Tibial nerve (tissue), 4 donors: Measurements from ENCODE around the gene TMED7.

Experiments
- CTCF ChIP-seq, 5 experiments: fragments of 200-600 bp in 3 of 5; fragments of 450-650 bp in 2 of 5; sonication (generic) in 3 of 5; IDR thresholded peaks; one replicate each; pipeline ENCODE4 v1.5.1; 2016 to 2019; ENCODE audit warnings: antibody characterized with exemption in 5 of 5, mild to moderate bottlenecking in 3 of 5, moderate library complexity in 2 of 5
- EP300 ChIP-seq, 2 donors: sonication (generic); formaldehyde crosslinking; IDR thresholded peaks; one replicate each; pipeline ENCODE4 v1.6.1; 2017; ENCODE audit warnings: antibody characterized with exemption in 2 of 2, mild to moderate bottlenecking in 1 of 2
- POLR2A ChIP-seq, 2 donors: fragments of 450-650 bp; IDR thresholded peaks; one replicate each; pipeline ENCODE4 v1.6.1; 2017; ENCODE audit warnings: antibody characterized with exemption in 2 of 2, mild to moderate bottlenecking in 2 of 2, moderate library complexity in 2 of 2

DNA sequence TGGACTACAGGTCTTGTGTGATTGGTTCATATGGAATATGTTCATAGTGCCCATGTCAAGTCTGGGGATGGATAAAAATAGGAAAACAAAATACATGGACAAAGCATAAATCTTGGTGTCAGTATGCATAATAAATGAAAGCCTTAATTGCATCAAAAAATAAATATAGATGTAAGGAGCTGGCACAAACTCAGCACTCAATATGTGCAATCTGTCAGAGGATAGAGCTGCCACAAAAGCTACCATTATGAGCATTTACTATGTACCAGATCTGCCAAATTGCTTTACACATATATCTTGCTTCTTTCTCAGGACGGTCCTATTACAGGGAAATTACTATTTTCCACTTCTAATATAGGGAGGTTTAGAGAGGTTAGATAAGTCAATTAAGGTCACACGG is 18.2 kb upstream of the TMED7 start:
- TF ChIP-seq CTCF (IDR thresholded peaks at IDR 0.05) (no peak), POLR2A (IDR thresholded peaks at IDR 0.05) (no peak), EP300 (IDR thresholded peaks at IDR 0.05) (no peak)
